SK-N-SH (cell line): ENCODE data around the gene ATRAID. TPM values are rescaled to one million over a fixed set of nuclear protein-coding genes. Genes with fewer than 3 reads are reported as not detected.
A peak's percentile ranks its signal among the peaks of the same experiment; 100 is the strongest.

Experiments
- CTCF ChIA-PET: fragments of 300-600, 350-600 bp; formaldehyde crosslinking; extraction: SDS; loops from one replicate; lab custom pipeline; 2021; lab: Yijun Ruan, JAX
- POLR2A ChIA-PET: fragments of 350-600 bp; sonication (Branson Sonifier 250); formaldehyde crosslinking; extraction: SDS; loops from one replicate; lab custom pipeline; 2020; ENCODE audit warnings: antibody characterized with exemption, inconsistent platforms; lab: Yijun Ruan, JAX
- DNase-seq: peaks from one replicate; pipeline ENCODE4 v3.0.0; 2012
- H2AFZ ChIP-seq: fragments of 200-600 bp; sonication (generic); 2 replicates; pipeline ENCODE4 v1.8.1; 2016; ENCODE audit warnings: antibody characterized with exemption, mild to moderate bottlenecking, low read depth
- H3F3A ChIP-seq: fragments of 200-600 bp; sonication (generic); replicated peaks from 2 replicates; pipeline ENCODE3; 2016; ENCODE audit warnings: antibody characterized with exemption, mild to moderate bottlenecking; ENCODE audit not compliant: insufficient read depth
- H3K27ac ChIP-seq, 2 experiments: fragments of 200-500 bp in 1 of 2; fragments of 200-600 bp in 1 of 2; sonication (Bioruptor generic) in 1 of 2; sonication (generic), shearing (Covaris generic) in 1 of 2; 2 replicates each; pipeline versions ENCODE4 v1.5.1 to v1.6.1; 2014 to 2016; ENCODE audit warnings: low read depth in 2 of 2, inconsistent platforms in 1 of 2, low read length in 1 of 2, mild to moderate bottlenecking in 1 of 2, mixed read lengths in 1 of 2
- H3K27me3 ChIP-seq: fragments of 200-600 bp; sonication (generic), shearing (Covaris generic); 2 replicates; pipeline ENCODE4 v1.6.1; 2016; ENCODE audit warnings: mixed run types; ENCODE audit not compliant: insufficient read depth
- H3K36me3 ChIP-seq, 2 experiments: fragments of 200-500 bp in 1 of 2; fragments of 200-600 bp in 1 of 2; sonication (Bioruptor generic) in 1 of 2; sonication (generic) in 1 of 2; replicated peaks in 1 of 2; 2 replicates each; pipeline versions ENCODE3 to v1.5.1; 2014 to 2016; ENCODE audit warnings: low read length in 1 of 2, mild to moderate bottlenecking in 1 of 2; ENCODE audit not compliant: insufficient read depth in 2 of 2, control insufficient read depth in 1 of 2
- H3K4me1 ChIP-seq, 2 experiments: fragments of 200-500 bp in 1 of 2; fragments of 200-600 bp in 1 of 2; sonication (Bioruptor generic) in 1 of 2; sonication (generic), shearing (Covaris generic) in 1 of 2; 2 replicates each; pipeline versions ENCODE4 v1.5.1 to v1.6.1; 2014 to 2016; ENCODE audit warnings: low read depth in 1 of 2, low read length in 1 of 2, mixed run types in 1 of 2; ENCODE audit not compliant: insufficient read depth in 2 of 2, control insufficient read depth in 1 of 2
- H3K4me2 ChIP-seq: fragments of 200-600 bp; sonication (generic), shearing (Covaris generic); 2 replicates; pipeline ENCODE4 v1.6.1; 2017; ENCODE audit warnings: mixed run types
- H3K4me3 ChIP-seq, 2 experiments: fragments of 200-500 bp in 1 of 2; fragments of 200-600 bp in 1 of 2; sonication (Bioruptor generic) in 1 of 2; sonication (generic), shearing (Covaris generic) in 1 of 2; 2 replicates each; pipeline versions ENCODE4 v1.5.1 to v1.8.1; 2014 to 2016; ENCODE audit warnings: low read depth in 2 of 2, inconsistent platforms in 1 of 2, low read length in 1 of 2, mild to moderate bottlenecking in 1 of 2, mixed read lengths in 1 of 2, moderate library complexity in 1 of 2
- H3K79me2 ChIP-seq: fragments of 200-600 bp; sonication (generic); 2 replicates; pipeline ENCODE4 v1.8.1; 2017; ENCODE audit warnings: mild to moderate bottlenecking; ENCODE audit not compliant: insufficient read depth
- H3K9ac ChIP-seq: fragments of 200-600 bp; sonication (generic); 2 replicates; pipeline ENCODE4 v1.6.1; 2017; ENCODE audit warnings: mixed run types
- H3K9me2 ChIP-seq: fragments of 200-600 bp; sonication (generic); 2 replicates; pipeline ENCODE4 v1.6.1; 2017; ENCODE audit warnings: mixed run types
- H3K9me3 ChIP-seq: fragments of 200-600 bp; sonication (generic); 2 replicates; pipeline ENCODE4 v1.6.1; 2017; ENCODE audit warnings: mixed run types, mild to moderate bottlenecking, moderate library complexity
- H4K20me1 ChIP-seq: fragments of 200-600 bp; sonication (generic); 2 replicates; pipeline ENCODE4 v1.6.1; 2017; ENCODE audit warnings: mild to moderate bottlenecking, mixed run types; ENCODE audit not compliant: insufficient read depth
- CHD2 ChIP-seq: fragments of 150-350 bp; IDR thresholded peaks from 2 replicates; pipeline ENCODE4 v1.6.1; 2018; ENCODE audit warnings: low read length; ENCODE audit not compliant: partially characterized antibody
- EP300 ChIP-seq, 2 experiments: IDR thresholded peaks; 2 replicates each; pipeline versions ENCODE4 v1.4.0 to v1.6.1; 2012; ENCODE audit warnings: borderline replicate concordance in 1 of 2, low read depth in 1 of 2, low read length in 1 of 2
- EZH2phosphoT487 ChIP-seq: fragments of 200-600 bp; sonication (generic); IDR thresholded peaks from 2 replicates; pipeline ENCODE4 v1.6.1; 2017; ENCODE audit warnings: low read depth, mixed run types, mild to moderate bottlenecking, antibody characterized with exemption, moderate library complexity, borderline replicate concordance
- FOXJ3 ChIP-seq: sonication (generic); formaldehyde crosslinking; IDR thresholded peaks from 2 replicates; pipeline ENCODE4 v1.5.1; 2020; ENCODE audit warnings: mild to moderate bottlenecking, missing genetic modification reagents
- FOXM1 ChIP-seq: IDR thresholded peaks from 2 replicates; pipeline ENCODE4 v1.4.0; 2012; ENCODE audit warnings: low read depth, mild to moderate bottlenecking
- GABPA ChIP-seq: IDR thresholded peaks from 2 replicates; pipeline ENCODE4 v1.4.0; 2012; ENCODE audit warnings: low read depth, mild to moderate bottlenecking
- GATA2 ChIP-seq: sonication (generic); formaldehyde crosslinking; IDR thresholded peaks from 2 replicates; pipeline ENCODE4 v1.5.0; 2020; ENCODE audit warnings: mild to moderate bottlenecking, missing genetic modification reagents
- JUND ChIP-seq: IDR thresholded peaks from 2 replicates; pipeline ENCODE4 v1.4.0; 2012
- MEF2A ChIP-seq: IDR thresholded peaks from 2 replicates; pipeline ENCODE4 v1.4.0; 2012; ENCODE audit warnings: low read depth, borderline replicate concordance
- MXI1 ChIP-seq: IDR thresholded peaks from 2 replicates; pipeline ENCODE4 v1.6.1; 2012; ENCODE audit warnings: mild to moderate bottlenecking, low read depth, low read length, improper control_type of control experiment
- NRF1 ChIP-seq: IDR thresholded peaks from 2 replicates; pipeline ENCODE4 v1.6.1; 2012; ENCODE audit warnings: low read depth, mild to moderate bottlenecking, low read length
- RCOR1 ChIP-seq: fragments of 150-350 bp; IDR thresholded peaks from 2 replicates; pipeline ENCODE4 v1.6.1; 2017; ENCODE audit warnings: antibody characterized with exemption, low read length
- TAF1 ChIP-seq: IDR thresholded peaks from 2 replicates; pipeline ENCODE4 v1.6.1; 2012; ENCODE audit warnings: low read depth, mild to moderate bottlenecking, low read length, moderate library complexity, borderline replicate concordance
- TCF12 ChIP-seq: IDR thresholded peaks from 2 replicates; pipeline ENCODE4 v1.4.0; 2012
- TEAD4 ChIP-seq: IDR thresholded peaks from 2 replicates; pipeline ENCODE4 v1.4.0; 2012; ENCODE audit warnings: mild to moderate bottlenecking, borderline replicate concordance; ENCODE audit not compliant: insufficient read depth
- USF1 ChIP-seq: IDR thresholded peaks from 2 replicates; pipeline ENCODE4 v1.4.0; 2012; ENCODE audit warnings: low read depth, borderline replicate concordance
- YY1 ChIP-seq: IDR thresholded peaks from 2 replicates; pipeline ENCODE4 v1.4.0; 2012; ENCODE audit warnings: low read depth, mild to moderate bottlenecking
- WGBS: methylation state at CpG from one replicate; pipeline ENCODE4 v1.1.6; 2017; ENCODE audit warnings: low lambda C conversion rate; 5-methylcytosine and 5-hydroxymethylcytosine counted together
- polyA plus RNA-seq, 3 experiments: library from polyadenylated mRNA; depleted of rRNA; stranded (reverse); fragments of >200 nt; gene quantifications; 2 replicates each; pipeline ENCODE4 v1.2.3, GENCODE V29; 2012
- TF ChIP-seq, protein P1 (sequence below): fragments of 200-600 bp; sonication (generic); IDR thresholded peaks from 2 replicates; pipeline ENCODE4 v1.6.1; 2017; ENCODE audit warnings: antibody characterized with exemption, mild to moderate bottlenecking, moderate library complexity
- TF ChIP-seq, protein P2 (sequence below): fragments of 150-350 bp; IDR thresholded peaks from 2 replicates; pipeline ENCODE4 v1.6.1; 2016; ENCODE audit warnings: mild to moderate bottlenecking, low read depth, low read length
- TF ChIP-seq, protein P3 (sequence below): fragments of 150-350 bp; IDR thresholded peaks from 2 replicates; pipeline ENCODE4 v1.6.1; 2017; ENCODE audit warnings: antibody characterized with exemption, low read length, low read depth, borderline replicate concordance
- TF ChIP-seq, protein P4 (sequence below): IDR thresholded peaks from 2 replicates; pipeline ENCODE4 v1.6.1; 2012; ENCODE audit warnings: mild to moderate bottlenecking, low read depth, low read length, moderate library complexity

Gene ATRAID
- polyA plus RNA-seq, 1 of the 3 experiments (the other 2 are of a cell fraction): 289 TPM

DNA sequence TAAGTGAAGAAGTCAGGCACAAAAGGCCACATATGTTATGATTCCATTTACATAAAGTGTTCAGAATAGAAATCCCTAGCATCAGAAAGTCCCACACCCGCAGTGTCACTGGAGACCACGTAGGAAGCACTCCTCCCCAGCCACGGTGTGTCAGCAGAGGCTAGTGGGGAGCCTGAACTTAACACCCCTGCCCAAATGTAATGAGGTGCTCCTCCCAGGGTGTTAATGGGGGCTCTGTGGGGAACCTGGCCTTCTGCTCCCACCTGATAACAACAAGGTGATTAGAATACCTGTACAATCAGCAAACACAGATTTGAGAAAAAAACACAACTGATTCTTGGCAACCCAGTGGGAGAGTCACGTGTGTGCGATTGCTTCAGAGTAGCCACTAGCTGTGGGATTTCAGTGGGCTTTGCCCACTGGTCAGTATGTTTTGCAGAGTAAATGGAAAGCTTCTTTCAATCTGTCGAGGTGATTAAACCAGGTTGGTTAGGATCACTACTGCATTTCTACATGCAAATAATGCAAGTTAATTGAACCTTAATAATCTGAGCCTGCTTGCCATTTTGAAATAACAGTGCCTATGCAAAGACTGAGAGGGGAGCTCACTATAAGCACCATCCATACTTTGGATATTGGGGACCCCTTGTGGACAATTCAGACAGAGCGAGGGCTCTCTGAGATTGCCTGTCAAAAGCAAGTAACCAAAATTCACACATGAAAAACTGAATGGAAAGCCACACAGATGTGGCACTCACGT lies 20.6 kb upstream of the ATRAID start (continued):
- TF ChIP-seq, protein P1, sequence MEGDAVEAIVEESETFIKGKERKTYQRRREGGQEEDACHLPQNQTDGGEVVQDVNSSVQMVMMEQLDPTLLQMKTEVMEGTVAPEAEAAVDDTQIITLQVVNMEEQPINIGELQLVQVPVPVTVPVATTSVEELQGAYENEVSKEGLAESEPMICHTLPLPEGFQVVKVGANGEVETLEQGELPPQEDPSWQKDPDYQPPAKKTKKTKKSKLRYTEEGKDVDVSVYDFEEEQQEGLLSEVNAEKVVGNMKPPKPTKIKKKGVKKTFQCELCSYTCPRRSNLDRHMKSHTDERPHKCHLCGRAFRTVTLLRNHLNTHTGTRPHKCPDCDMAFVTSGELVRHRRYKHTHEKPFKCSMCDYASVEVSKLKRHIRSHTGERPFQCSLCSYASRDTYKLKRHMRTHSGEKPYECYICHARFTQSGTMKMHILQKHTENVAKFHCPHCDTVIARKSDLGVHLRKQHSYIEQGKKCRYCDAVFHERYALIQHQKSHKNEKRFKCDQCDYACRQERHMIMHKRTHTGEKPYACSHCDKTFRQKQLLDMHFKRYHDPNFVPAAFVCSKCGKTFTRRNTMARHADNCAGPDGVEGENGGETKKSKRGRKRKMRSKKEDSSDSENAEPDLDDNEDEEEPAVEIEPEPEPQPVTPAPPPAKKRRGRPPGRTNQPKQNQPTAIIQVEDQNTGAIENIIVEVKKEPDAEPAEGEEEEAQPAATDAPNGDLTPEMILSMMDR: peak; percentile 95
- no peak for TF ChIP-seq FOXJ3 (CRISPR knock-in tag)
- no peak for TF ChIP-seq TAF1
- TF ChIP-seq, protein P2, sequence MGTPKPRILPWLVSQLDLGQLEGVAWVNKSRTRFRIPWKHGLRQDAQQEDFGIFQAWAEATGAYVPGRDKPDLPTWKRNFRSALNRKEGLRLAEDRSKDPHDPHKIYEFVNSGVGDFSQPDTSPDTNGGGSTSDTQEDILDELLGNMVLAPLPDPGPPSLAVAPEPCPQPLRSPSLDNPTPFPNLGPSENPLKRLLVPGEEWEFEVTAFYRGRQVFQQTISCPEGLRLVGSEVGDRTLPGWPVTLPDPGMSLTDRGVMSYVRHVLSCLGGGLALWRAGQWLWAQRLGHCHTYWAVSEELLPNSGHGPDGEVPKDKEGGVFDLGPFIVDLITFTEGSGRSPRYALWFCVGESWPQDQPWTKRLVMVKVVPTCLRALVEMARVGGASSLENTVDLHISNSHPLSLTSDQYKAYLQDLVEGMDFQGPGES: no peak
- TF ChIP-seq TCF12: no peak
- TF ChIP-seq NRF1: peak; percentile 24; the same call in 1 of the 2 replicates
- no peak for TF ChIP-seq YY1
- no peak for TF ChIP-seq GATA2 (CRISPR knock-in tag)
- TF ChIP-seq GABPA: no peak
- no peak for TF ChIP-seq FOXM1
- no peak for TF ChIP-seq RCOR1
- no peak for TF ChIP-seq JUND
- TF ChIP-seq EZH2phosphoT487: no peak

DNA sequence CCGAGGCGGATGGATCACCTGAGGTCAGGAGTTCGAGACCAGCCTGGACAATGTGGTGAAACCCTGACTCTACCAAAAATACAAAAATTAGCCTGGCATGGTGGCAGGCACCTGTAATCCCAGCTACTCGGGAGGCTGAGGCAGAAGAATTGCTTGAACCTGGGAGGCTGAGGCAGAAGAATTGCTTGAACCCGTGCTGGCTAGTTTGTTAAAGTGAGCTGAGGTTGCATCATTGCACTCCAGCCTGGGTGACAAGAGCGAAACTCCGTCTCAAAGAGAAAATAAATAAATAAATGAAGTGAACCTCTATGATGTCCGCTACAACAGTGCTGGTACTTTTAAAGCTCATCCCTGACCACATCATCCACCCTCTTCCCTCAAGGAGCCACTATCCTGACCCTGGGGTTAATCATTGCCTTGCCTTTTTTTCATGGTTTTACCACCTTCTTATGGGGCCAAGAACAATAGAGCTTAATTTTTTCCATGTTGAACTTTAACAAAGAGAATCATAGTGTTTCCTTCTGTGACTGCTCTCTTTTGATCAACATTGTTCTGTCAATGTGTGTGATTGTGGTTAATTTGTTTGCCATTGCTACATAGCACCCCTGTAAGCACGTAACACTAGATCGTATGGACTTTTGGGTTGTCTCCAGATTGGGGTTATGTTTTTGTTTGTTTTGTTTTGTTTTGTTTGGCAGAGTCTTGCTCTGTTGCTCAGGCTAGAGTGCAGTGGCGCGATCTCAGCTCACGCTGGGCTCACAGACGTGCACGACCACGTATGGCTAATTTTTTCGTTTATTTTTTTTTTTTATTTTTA lies 17.1 kb upstream of the ATRAID start:
- ChIA-PET POLR2A (no interaction called here), CTCF (interaction anchor here (0.8 to 4.4 kb wide), 7 partner anchors 14 to 233 kb away, joined by 3 to 24 read pairs (median 4); no protein-coding TSS in a partner anchor)
- TF ChIP-seq, protein P3, sequence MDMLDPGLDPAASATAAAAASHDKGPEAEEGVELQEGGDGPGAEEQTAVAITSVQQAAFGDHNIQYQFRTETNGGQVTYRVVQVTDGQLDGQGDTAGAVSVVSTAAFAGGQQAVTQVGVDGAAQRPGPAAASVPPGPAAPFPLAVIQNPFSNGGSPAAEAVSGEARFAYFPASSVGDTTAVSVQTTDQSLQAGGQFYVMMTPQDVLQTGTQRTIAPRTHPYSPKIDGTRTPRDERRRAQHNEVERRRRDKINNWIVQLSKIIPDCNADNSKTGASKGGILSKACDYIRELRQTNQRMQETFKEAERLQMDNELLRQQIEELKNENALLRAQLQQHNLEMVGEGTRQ: no peak
- TF ChIP-seq MXI1 (no peak), EP300 (IDR thresholded peaks at IDR 0.05; ENCODE audit: borderline replicate concordance in 1 of 2, low read depth in 1 of 2, low read length in 1 of 2) (no peak), TEAD4 (no peak), MEF2A (no peak), USF1 (no peak), CHD2 (no peak)
- TF ChIP-seq, protein P4, sequence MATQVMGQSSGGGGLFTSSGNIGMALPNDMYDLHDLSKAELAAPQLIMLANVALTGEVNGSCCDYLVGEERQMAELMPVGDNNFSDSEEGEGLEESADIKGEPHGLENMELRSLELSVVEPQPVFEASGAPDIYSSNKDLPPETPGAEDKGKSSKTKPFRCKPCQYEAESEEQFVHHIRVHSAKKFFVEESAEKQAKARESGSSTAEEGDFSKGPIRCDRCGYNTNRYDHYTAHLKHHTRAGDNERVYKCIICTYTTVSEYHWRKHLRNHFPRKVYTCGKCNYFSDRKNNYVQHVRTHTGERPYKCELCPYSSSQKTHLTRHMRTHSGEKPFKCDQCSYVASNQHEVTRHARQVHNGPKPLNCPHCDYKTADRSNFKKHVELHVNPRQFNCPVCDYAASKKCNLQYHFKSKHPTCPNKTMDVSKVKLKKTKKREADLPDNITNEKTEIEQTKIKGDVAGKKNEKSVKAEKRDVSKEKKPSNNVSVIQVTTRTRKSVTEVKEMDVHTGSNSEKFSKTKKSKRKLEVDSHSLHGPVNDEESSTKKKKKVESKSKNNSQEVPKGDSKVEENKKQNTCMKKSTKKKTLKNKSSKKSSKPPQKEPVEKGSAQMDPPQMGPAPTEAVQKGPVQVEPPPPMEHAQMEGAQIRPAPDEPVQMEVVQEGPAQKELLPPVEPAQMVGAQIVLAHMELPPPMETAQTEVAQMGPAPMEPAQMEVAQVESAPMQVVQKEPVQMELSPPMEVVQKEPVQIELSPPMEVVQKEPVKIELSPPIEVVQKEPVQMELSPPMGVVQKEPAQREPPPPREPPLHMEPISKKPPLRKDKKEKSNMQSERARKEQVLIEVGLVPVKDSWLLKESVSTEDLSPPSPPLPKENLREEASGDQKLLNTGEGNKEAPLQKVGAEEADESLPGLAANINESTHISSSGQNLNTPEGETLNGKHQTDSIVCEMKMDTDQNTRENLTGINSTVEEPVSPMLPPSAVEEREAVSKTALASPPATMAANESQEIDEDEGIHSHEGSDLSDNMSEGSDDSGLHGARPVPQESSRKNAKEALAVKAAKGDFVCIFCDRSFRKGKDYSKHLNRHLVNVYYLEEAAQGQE: no peak

More for the DNA sequence above, 17.1 kb upstream of the ATRAID start:
- Histone ChIP-seq H3K79me2 (no peaks in the 10 kb centered on the region), H2AFZ (no peak overlapping the region), H3K4me2 (no peak overlapping the region), H3F3A (peaks cover 4% of the 10 kb centered on the region), H3K27me3 (no peaks in the 10 kb centered on the region), H3K4me1 (no peaks in the 10 kb centered on the region), H4K20me1 (no peaks in the 10 kb centered on the region), H3K27ac (no peak overlapping the region), H3K4me3 (no peak overlapping the region), H3K9ac (no peak overlapping the region), H3K9me3 (no peaks in the 10 kb centered on the region), H3K9me2 (no peaks in the 10 kb centered on the region), H3K36me3 (peaks cover 0 to under 1% of the 10 kb centered on the region in 2 experiments)
- no peak for DNase-seq
- WGBS: 73% methylated on average over 17 of the region's 17 CpGs
